Neural cell (in vitro differentiated cells): ENCODE measurements around the gene RABGAP1L.

Experiments used
- POLR2AphosphoS5 ChIP-seq: IDR thresholded peaks from 2 replicates; pipeline ENCODE4 v1.6.1; 2012
- TF ChIP-seq, protein P1 (sequence below): fragments of 450-650 bp; IDR thresholded peaks from 2 replicates; pipeline ENCODE4 v1.5.1; 2014; ENCODE audit warnings: antibody characterized with exemption, mild to moderate bottlenecking, moderate library complexity; ENCODE audit not compliant: poor library complexity, severe bottlenecking

DNA sequence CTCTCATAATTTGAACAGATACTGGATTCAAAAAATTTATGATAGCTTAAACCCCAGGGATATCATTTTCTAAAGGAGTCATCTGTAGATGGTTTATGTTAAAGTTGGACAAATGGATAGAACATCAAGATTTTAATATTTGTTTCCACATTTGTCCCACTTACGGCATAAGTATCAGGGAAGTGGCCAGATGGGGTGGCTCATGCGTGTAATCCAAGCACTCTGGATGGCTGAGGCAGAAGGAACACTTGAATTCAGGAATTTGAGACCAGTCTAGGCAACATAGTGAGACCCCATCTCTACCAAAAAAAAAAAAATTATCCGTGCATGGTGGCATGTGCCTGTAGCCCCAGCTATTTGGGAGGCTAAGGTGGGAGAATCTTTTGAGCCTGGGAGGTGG is 517.5 kb downstream of the RABGAP1L start:
- TF ChIP-seq, protein P1, sequence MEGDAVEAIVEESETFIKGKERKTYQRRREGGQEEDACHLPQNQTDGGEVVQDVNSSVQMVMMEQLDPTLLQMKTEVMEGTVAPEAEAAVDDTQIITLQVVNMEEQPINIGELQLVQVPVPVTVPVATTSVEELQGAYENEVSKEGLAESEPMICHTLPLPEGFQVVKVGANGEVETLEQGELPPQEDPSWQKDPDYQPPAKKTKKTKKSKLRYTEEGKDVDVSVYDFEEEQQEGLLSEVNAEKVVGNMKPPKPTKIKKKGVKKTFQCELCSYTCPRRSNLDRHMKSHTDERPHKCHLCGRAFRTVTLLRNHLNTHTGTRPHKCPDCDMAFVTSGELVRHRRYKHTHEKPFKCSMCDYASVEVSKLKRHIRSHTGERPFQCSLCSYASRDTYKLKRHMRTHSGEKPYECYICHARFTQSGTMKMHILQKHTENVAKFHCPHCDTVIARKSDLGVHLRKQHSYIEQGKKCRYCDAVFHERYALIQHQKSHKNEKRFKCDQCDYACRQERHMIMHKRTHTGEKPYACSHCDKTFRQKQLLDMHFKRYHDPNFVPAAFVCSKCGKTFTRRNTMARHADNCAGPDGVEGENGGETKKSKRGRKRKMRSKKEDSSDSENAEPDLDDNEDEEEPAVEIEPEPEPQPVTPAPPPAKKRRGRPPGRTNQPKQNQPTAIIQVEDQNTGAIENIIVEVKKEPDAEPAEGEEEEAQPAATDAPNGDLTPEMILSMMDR: no peak
- TF ChIP-seq POLR2AphosphoS5: no peak
